Upper lobe of left lung (tissue), 6 donors: ENCODE measurements around the gene PTPRG. TPM values are rescaled to one million over a fixed set of nuclear protein-coding genes. Genes with fewer than 3 reads are reported as not detected.

Experiments
- ATAC-seq, 2 donors: fragments of 200-7000 bp; cut with Tn5 transposase; one replicate each; pipeline ENCODE4 v1.9.1; 2022; ENCODE audit warnings: mild to moderate bottlenecking in 2 of 2, moderate library complexity in 2 of 2; ENCODE audit not compliant: low FRiP score in 2 of 2
- DNase-seq, 2 donors: peaks; one replicate each; pipeline ENCODE4 v3.0.0-alpha.2; 2019 to 2020
- H3K27ac ChIP-seq, 4 donors: fragments of 200-600 bp; sonication (generic); one replicate each; pipeline ENCODE4 v1.5.1; 2016 to 2019
- H3K27me3 ChIP-seq, 4 donors: fragments of 200-600 bp; sonication (generic); one replicate each; pipeline ENCODE4 v1.5.1; 2017 to 2019
- H3K36me3 ChIP-seq, 4 donors: fragments of 200-600 bp; sonication (generic); one replicate each; pipeline ENCODE4 v1.5.1; 2016 to 2019
- H3K4me1 ChIP-seq, 4 donors: fragments of 200-600 bp; sonication (generic); one replicate each; pipeline ENCODE4 v1.5.1; 2018 to 2019
- H3K4me3 ChIP-seq, 4 donors: fragments of 200-600 bp; sonication (generic); one replicate each; pipeline ENCODE4 v1.5.1; 2017 to 2019; ENCODE audit warnings: mild to moderate bottlenecking in 2 of 4, moderate library complexity in 1 of 4
- H3K9me3 ChIP-seq, 4 donors: fragments of 200-600 bp; sonication (generic); one replicate each; pipeline ENCODE4 v1.5.1; 2018 to 2019
- CTCF ChIP-seq, 6 experiments: fragments of 450-650 bp in 4 of 6; fragments of 200-600 bp in 2 of 6; sonication (generic) in 2 of 6; IDR thresholded peaks; one replicate each; pipeline ENCODE4 v1.5.1; 2016 to 2019; ENCODE audit warnings: antibody characterized with exemption in 6 of 6
- EP300 ChIP-seq, 4 donors: sonication (generic); formaldehyde crosslinking; IDR thresholded peaks; one replicate each; pipeline ENCODE4 v1.5.1; 2017; ENCODE audit warnings: antibody characterized with exemption in 4 of 4, control low read depth in 2 of 4
- POLR2A ChIP-seq, 4 donors: fragments of 450-650 bp; IDR thresholded peaks; one replicate each; pipeline ENCODE4 v1.5.1; 2016 to 2017; ENCODE audit warnings: antibody characterized with exemption in 4 of 4, mild to moderate bottlenecking in 2 of 4
- POLR2AphosphoS5 ChIP-seq, 2 donors: sonication (generic); formaldehyde crosslinking; IDR thresholded peaks; one replicate each; pipeline ENCODE4 v1.5.1; 2017; ENCODE audit warnings: antibody characterized with exemption in 2 of 2
- WGBS, 2 donors: methylation state at CpG; one replicate each; pipeline ENCODE4 v1.1.5; 2017 to 2018; 5-methylcytosine and 5-hydroxymethylcytosine counted together
- total RNA-seq, 6 donors: library from RNA; depleted of rRNA in 4 of 6; stranded (reverse); fragments of >200 nt in 4 of 6; gene quantifications; one replicate each; pipeline versions ENCODE4 v1.1.0 to v1.2.1, GENCODE V29; 2016 to 2021
- donor health status: DM: no; HTN: no; CAD: no; lungs with moderate emphysema.
- donor health status: DM: no; HTN: yes; CAD: no; lungs with severe emphysema.

PTPRG gene
- total RNA-seq, 6 donors from 2014 or later = 58.7 to 101 (median 68.8) TPM

GRCh38 chr3:61565569-61565968 is 4.2 kb downstream of the PTPRG start:
- Histone ChIP-seq H3K27ac (peak overlapping the region in 1 of 4 donors; percentile 96), H3K9me3 (no peaks in the 10 kb centered on the region), H3K36me3 (no peaks in the 10 kb centered on the region), H3K27me3 (peaks cover 0 to 7% (median 0%) of the 10 kb centered on the region in 4 donors), H3K4me1 (peaks cover 10 to 46% (median 18%) of the 10 kb centered on the region in 4 donors), H3K4me3 (peak overlapping the region in 1 of 4 donors; percentile 80)
- WGBS, 2 donors = 84 to 91% methylated on average over 4 of the region's 4 CpGs
- no peak for DNase-seq
- no peak for TF ChIP-seq POLR2A (IDR thresholded peaks at IDR 0.05)
- TF ChIP-seq CTCF (IDR thresholded peaks at IDR 0.05) = no peak
- no peak for TF ChIP-seq POLR2AphosphoS5 (IDR thresholded peaks at IDR 0.05)
- no peak for TF ChIP-seq EP300 (IDR thresholded peaks at IDR 0.05)
- no peak for ATAC-seq

GRCh38 chr3:61568127-61568526 is 6.8 kb downstream of the PTPRG start:
- DNase-seq (no peak), ATAC-seq (no peak)
- no peaks in the 10 kb centered on the region for H3K27me3 ChIP-seq
- H3K36me3 ChIP-seq = no peaks in the 10 kb centered on the region
- WGBS, 2 donors = 96 to 100% methylated on average over 1 of the region's 1 CpG
- H3K4me1 ChIP-seq = peaks cover 10 to 36% (median 18%) of the 10 kb centered on the region in 4 donors
- no peak overlapping the region for H3K4me3 ChIP-seq
- no peak overlapping the region for H3K27ac ChIP-seq
- TF ChIP-seq POLR2A (IDR thresholded peaks at IDR 0.05) (no peak), CTCF (IDR thresholded peaks at IDR 0.05) (no peak)
- no peaks in the 10 kb centered on the region for H3K9me3 ChIP-seq

GRCh38 chr3:61569856-61570580 is 8.6 kb downstream of the PTPRG start:
- no peak for ATAC-seq
- no peaks in the 10 kb centered on the region for H3K9me3 ChIP-seq
- no peak overlapping the region for H3K4me3 ChIP-seq
- 69 to 79% methylated on average over 2 of the region's 2 CpGs for WGBS, 2 donors
- no peaks in the 10 kb centered on the region for H3K36me3 ChIP-seq
- H3K27me3 ChIP-seq = no peaks in the 10 kb centered on the region
- no peak for DNase-seq
- H3K27ac ChIP-seq = no peak overlapping the region
- TF ChIP-seq EP300 (IDR thresholded peaks at IDR 0.05) = no peak
- no peak for TF ChIP-seq POLR2AphosphoS5 (IDR thresholded peaks at IDR 0.05)
- no peak for TF ChIP-seq CTCF (IDR thresholded peaks at IDR 0.05)
- TF ChIP-seq POLR2A (IDR thresholded peaks at IDR 0.05) = no peak
- H3K4me1 ChIP-seq = peaks cover 9 to 20% (median 13%) of the 10 kb centered on the region in 4 donors

GRCh38 chr3:61570813-61571212 is 9.4 kb downstream of the PTPRG start:
- Histone ChIP-seq H3K27ac (no peak overlapping the region), H3K4me1 (peaks cover 3 to 17% (median 7%) of the 10 kb centered on the region in 4 donors), H3K4me3 (no peak overlapping the region), H3K9me3 (no peaks in the 10 kb centered on the region), H3K36me3 (no peaks in the 10 kb centered on the region), H3K27me3 (no peaks in the 10 kb centered on the region)
- WGBS, 2 donors = 90 to 92% methylated on average over 5 of the region's 5 CpGs
- DNase-seq (no peak), ATAC-seq (no peak)
- TF ChIP-seq POLR2AphosphoS5 (IDR thresholded peaks at IDR 0.05) (no peak), CTCF (IDR thresholded peaks at IDR 0.05) (no peak), EP300 (IDR thresholded peaks at IDR 0.05) (no peak), POLR2A (IDR thresholded peaks at IDR 0.05) (no peak)
